ENCODE measurements around the gene PKN1. TPM values are rescaled to one million over a fixed set of nuclear protein-coding genes. Genes with fewer than 3 reads are reported as not detected.

Gene PKN1
- total and polyA plus RNA-seq, 9 of the 15 experiments (the other 6 are each of a cell fraction or from before 2014, with no cell fraction given) = 0.30 to 228 (median 77.5) TPM

DNA sequence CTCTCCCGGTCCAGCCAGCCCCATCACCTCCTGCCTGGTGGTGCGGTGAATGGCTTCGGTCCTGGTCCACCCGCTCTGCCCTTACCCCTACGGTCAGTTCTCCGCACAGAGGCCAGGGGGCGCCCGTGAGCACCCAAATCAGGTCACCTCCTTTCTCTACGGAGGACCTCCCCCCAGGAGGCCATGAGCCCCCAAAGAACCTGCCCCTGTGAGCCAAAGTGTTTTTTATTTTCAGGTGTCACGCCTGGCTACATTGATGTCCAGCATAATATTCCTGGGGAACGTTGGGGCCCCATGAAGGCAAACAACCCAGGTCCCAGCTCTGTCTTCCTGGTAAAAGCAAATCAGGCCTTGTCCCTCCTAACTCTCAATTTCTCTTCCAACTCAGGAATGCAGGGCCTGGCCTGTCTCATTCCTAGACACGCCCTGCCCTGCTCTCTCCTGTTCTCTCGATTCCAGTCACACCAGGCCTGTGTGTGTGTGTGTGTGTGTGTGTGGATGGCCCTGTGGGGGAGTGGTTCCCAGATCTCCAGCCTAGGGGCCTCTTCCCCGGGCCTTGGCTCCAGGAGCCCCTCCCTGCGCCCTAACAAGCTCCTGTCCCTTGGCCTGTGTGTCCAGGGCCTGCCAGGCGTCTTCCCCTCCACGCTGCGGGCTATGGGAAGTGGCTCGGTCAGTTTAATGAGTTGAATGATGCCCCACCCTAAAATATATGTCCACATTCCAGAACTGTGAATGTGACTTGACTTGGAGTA is 72.6 kb downstream of the PKN1 start (continued):
- TF ChIP-seq, protein P1, sequence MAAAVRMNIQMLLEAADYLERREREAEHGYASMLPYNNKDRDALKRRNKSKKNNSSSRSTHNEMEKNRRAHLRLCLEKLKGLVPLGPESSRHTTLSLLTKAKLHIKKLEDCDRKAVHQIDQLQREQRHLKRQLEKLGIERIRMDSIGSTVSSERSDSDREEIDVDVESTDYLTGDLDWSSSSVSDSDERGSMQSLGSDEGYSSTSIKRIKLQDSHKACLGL (CRISPR knock-in tag; IDR thresholded peaks at IDR 0.05; ENCODE audit: borderline replicate concordance, poor library complexity, severe bottlenecking) = no peak
- TF ChIP-seq ZNF384 (IDR thresholded peaks at IDR 0.05; ENCODE audit: low read depth, low read length) = no peak
- TF ChIP-seq, protein P2, sequence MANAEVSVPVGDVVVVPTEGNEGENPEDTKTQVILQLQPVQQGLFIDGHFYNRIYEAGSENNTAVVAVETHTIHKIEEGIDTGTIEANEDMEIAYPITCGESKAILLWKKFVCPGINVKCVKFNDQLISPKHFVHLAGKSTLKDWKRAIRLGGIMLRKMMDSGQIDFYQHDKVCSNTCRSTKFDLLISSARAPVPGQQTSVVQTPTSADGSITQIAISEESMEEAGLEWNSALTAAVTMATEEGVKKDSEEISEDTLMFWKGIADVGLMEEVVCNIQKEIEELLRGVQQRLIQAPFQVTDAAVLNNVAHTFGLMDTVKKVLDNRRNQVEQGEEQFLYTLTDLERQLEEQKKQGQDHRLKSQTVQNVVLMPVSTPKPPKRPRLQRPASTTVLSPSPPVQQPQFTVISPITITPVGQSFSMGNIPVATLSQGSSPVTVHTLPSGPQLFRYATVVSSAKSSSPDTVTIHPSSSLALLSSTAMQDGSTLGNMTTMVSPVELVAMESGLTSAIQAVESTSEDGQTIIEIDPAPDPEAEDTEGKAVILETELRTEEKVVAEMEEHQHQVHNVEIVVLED (CRISPR knock-in tag; IDR thresholded peaks at IDR 0.05) = no peak
- TF ChIP-seq, protein P3, sequence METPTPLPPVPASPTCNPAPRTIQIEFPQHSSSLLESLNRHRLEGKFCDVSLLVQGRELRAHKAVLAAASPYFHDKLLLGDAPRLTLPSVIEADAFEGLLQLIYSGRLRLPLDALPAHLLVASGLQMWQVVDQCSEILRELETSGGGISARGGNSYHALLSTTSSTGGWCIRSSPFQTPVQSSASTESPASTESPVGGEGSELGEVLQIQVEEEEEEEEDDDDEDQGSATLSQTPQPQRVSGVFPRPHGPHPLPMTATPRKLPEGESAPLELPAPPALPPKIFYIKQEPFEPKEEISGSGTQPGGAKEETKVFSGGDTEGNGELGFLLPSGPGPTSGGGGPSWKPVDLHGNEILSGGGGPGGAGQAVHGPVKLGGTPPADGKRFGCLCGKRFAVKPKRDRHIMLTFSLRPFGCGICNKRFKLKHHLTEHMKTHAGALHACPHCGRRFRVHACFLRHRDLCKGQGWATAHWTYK (CRISPR knock-in tag; IDR thresholded peaks at IDR 0.05) = no peak
- TF ChIP-seq MCM5 (IDR thresholded peaks at IDR 0.05; ENCODE audit: low read depth) = no peak
- no peak for TF ChIP-seq U2AF1 (optimal IDR thresholded peaks at IDR 0.05; ENCODE audit: low read depth, low read length)
- peak; percentile 53; the same call in 1 of the 2 replicates for TF ChIP-seq FOXP1 (CRISPR knock-in tag; IDR thresholded peaks at IDR 0.05)
- TF ChIP-seq ZNF324 (CRISPR knock-in tag; IDR thresholded peaks at IDR 0.05) = no peak
- TF ChIP-seq, protein P4, sequence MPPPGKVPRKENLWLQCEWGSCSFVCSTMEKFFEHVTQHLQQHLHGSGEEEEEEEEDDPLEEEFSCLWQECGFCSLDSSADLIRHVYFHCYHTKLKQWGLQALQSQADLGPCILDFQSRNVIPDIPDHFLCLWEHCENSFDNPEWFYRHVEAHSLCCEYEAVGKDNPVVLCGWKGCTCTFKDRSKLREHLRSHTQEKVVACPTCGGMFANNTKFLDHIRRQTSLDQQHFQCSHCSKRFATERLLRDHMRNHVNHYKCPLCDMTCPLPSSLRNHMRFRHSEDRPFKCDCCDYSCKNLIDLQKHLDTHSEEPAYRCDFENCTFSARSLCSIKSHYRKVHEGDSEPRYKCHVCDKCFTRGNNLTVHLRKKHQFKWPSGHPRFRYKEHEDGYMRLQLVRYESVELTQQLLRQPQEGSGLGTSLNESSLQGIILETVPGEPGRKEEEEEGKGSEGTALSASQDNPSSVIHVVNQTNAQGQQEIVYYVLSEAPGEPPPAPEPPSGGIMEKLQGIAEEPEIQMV (tag; conservative IDR thresholded peaks at IDR 0.05; ENCODE audit: low read depth) = no peak
- TF ChIP-seq BCOR (IDR thresholded peaks at IDR 0.05) = no peak
- no peak for TF ChIP-seq ZNF121 (CRISPR knock-in tag; conservative IDR thresholded peaks at IDR 0.05)
- peak in 1 of 2 experiments; percentile 46; a peak in 1 of 4 replicates for TF ChIP-seq MAZ (CRISPR knock-in tag; conservative IDR thresholded peaks at IDR 0.05 in 1 of 2, IDR thresholded peaks at IDR 0.05 in 1 of 2)
- TF ChIP-seq ZNF239 (CRISPR knock-in tag; IDR thresholded peaks at IDR 0.05) = no peak
- no peak for TF ChIP-seq HNRNPL (IDR thresholded peaks at IDR 0.05; ENCODE audit: low read depth, low read length)
- TF ChIP-seq ELF2 (CRISPR knock-in tag; IDR thresholded peaks at IDR 0.05) = no peak
- TF ChIP-seq CHD2 (IDR thresholded peaks at IDR 0.05; ENCODE audit: low read depth, low read length) = no peak
- TF ChIP-seq WHSC1 (IDR thresholded peaks at IDR 0.05; ENCODE audit: low read length) = no peak
- TF ChIP-seq JUND (IDR thresholded peaks at IDR 0.05; ENCODE audit: borderline replicate concordance, low read depth, low read length) = 0 out of 2 replicates have a peak, but pooled peaks have one; percentile 26
- TF ChIP-seq JUND (tag; IDR thresholded peaks at IDR 0.05; ENCODE audit: borderline replicate concordance, low read depth, low read length) = no peak
- TF ChIP-seq ZNF57 (CRISPR knock-in tag; IDR thresholded peaks at IDR 0.05) = no peak
- 0 out of 2 replicates have a peak, but pooled peaks have one; percentile 32 for TF ChIP-seq CREM (IDR thresholded peaks at IDR 0.05; ENCODE audit: low read depth)
- TF ChIP-seq DIDO1 (tag; IDR thresholded peaks at IDR 0.05; ENCODE audit: low read depth) = no peak
- TF ChIP-seq, protein P5, sequence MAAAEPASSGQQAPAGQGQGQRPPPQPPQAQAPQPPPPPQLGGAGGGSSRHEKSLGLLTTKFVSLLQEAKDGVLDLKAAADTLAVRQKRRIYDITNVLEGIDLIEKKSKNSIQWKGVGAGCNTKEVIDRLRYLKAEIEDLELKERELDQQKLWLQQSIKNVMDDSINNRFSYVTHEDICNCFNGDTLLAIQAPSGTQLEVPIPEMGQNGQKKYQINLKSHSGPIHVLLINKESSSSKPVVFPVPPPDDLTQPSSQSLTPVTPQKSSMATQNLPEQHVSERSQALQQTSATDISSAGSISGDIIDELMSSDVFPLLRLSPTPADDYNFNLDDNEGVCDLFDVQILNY (CRISPR knock-in tag; IDR thresholded peaks at IDR 0.05) = no peak
- no peak for TF ChIP-seq RBM39 (optimal IDR thresholded peaks at IDR 0.05; ENCODE audit: low read depth, low read length)
